Keratinocyte (primary cell): Measurements from ENCODE around the gene CTCF.

Source experiments
- CTCF ChIP-seq, 3 experiments: IDR thresholded peaks in 1 of 3; conservative IDR thresholded peaks in 1 of 3; optimal IDR thresholded peaks in 1 of 3; 2 replicates in 2 of 3; 3 replicates in 1 of 3; pipeline versions ENCODE3 to v1.5.1; 2011; ENCODE audit warnings: low read length in 3 of 3, mild to moderate bottlenecking in 3 of 3, moderate library complexity in 2 of 3, control low read depth in 1 of 3, inconsistent platforms in 1 of 3; ENCODE audit not compliant: insufficient read depth in 2 of 3; ENCODE audit errors: extremely low read depth in 1 of 3
- EZH2 ChIP-seq: IDR thresholded peaks from one replicate; pipeline ENCODE4 v1.6.1; 2012; ENCODE audit warnings: inconsistent platforms, mild to moderate bottlenecking, low read length, moderate library complexity

- TF ChIP-seq CTCF (optimal IDR thresholded peaks at IDR 0.05 in 1 of 3, IDR thresholded peaks at IDR 0.05 in 1 of 3, conservative IDR thresholded peaks at IDR 0.05 in 1 of 3; ENCODE audit: extremely low read depth in 1 of 3, insufficient read depth in 2 of 3, low read length in 3 of 3) (no peak), EZH2 (no peak)
Observed at GRCh38 chr16:67657017-67657608, 94.8 kb downstream of the CTCF start.
